MCF 10A (cell line): ENCODE results near the gene ITGB7. TPM values are rescaled to one million over a fixed set of nuclear protein-coding genes. Genes with fewer than 3 reads are reported as not detected.

Experiments used
- BruUV-seq: library from RNA; stranded (reverse); fragments of 400-500 nt; replicated peaks from 2 replicates; lab custom pipeline; 2021; lab: Mats Ljungman, UMichigan
- CTCF ChIA-PET: fragments of 300-600 bp; sonication (Branson Sonifier 250); formaldehyde crosslinking; extraction: SDS; loops from one replicate; lab custom pipeline; 2021; ENCODE audit warnings: antibody characterized with exemption, inconsistent platforms; lab: Yijun Ruan, JAX
- POLR2A ChIA-PET: fragments of 300-600, 350-650 bp; sonication (Branson Sonifier 250); formaldehyde crosslinking; extraction: SDS; loops from one replicate; lab custom pipeline; 2020; ENCODE audit warnings: antibody characterized with exemption, inconsistent platforms; lab: Yijun Ruan, JAX
- DNase-seq: peaks from one replicate; pipeline ENCODE4 v3.0.0-alpha.2; 2018; ENCODE audit not compliant: unreplicated experiment
- H3K27ac Mint-ChIP-seq: one replicate; pipeline ENCODE4 v1.8.0; 2022; ENCODE audit warnings: mild to moderate bottlenecking, low read depth, mixed read lengths; ENCODE audit not compliant: unreplicated experiment
- H3K27me3 Mint-ChIP-seq: one replicate; pipeline ENCODE4 v1.8.0; 2022; ENCODE audit warnings: mixed read lengths; ENCODE audit not compliant: insufficient read depth, unreplicated experiment
- H3K36me3 Mint-ChIP-seq: one replicate; pipeline ENCODE4 v1.8.0; 2022; ENCODE audit warnings: mild to moderate bottlenecking, moderate library complexity, mixed read lengths; ENCODE audit not compliant: insufficient read depth, unreplicated experiment
- H3K4me1 Mint-ChIP-seq: one replicate; pipeline ENCODE4 v1.8.0; 2022; ENCODE audit warnings: mixed read lengths; ENCODE audit not compliant: insufficient read depth, unreplicated experiment
- H3K4me3 Mint-ChIP-seq: one replicate; pipeline ENCODE4 v1.8.0; 2022; ENCODE audit warnings: mild to moderate bottlenecking, moderate library complexity, mixed read lengths; ENCODE audit not compliant: unreplicated experiment
- H3K9me3 Mint-ChIP-seq: one replicate; pipeline ENCODE4 v1.8.0; 2022; ENCODE audit warnings: mixed read lengths; ENCODE audit not compliant: unreplicated experiment
- CTCF ChIP-seq: fragments of 200-600 bp; IDR thresholded peaks from one replicate; pipeline ENCODE4 v1.8.0; 2022; ENCODE audit warnings: antibody characterized with exemption, mild to moderate bottlenecking; ENCODE audit not compliant: unreplicated experiment
- intact Hi-C: fragments of 100-400 bp; cut with micrococcal nuclease; formaldehyde crosslinking; loops from 2 replicates; pipeline ENCODE4 v1.14.1; 2022
- total RNA-seq: library from RNA; stranded (reverse); gene quantifications from 2 replicates; pipeline ENCODE4 v1.2.3, GENCODE V29; 2022

Gene ITGB7
- total RNA-seq, 1 experiment from 2014 or later: 1.0 TPM

- no TSS peak for BruUV-seq
- peak overlapping the region; percentile 87 for H3K4me3 Mint-ChIP-seq
- H3K36me3 Mint-ChIP-seq: peaks cover 6% of the 10 kb centered on the region
- DNase-seq: no peak
- ChIA-PET CTCF (interaction anchor here (0.6 to 4.2 kb wide), 9 partner anchors 9 to 199 kb away, joined by 3 to 49 read pairs (median 3); partner anchors contain the start of gene ESPL1), POLR2A (interaction anchor here (0.9 to 3.1 kb wide), 6 partner anchors 8 to 173 kb away, joined by 3 to 43 read pairs (median 12); partner anchors contain the start of genes ESPL1 and PFDN5)
- TF ChIP-seq CTCF: no peak
- no peaks in the 10 kb centered on the region for H3K9me3 Mint-ChIP-seq
- intact Hi-C loops: no loop called here
- peak overlapping the region; percentile 83 for H3K27ac Mint-ChIP-seq
- no peaks in the 10 kb centered on the region for H3K27me3 Mint-ChIP-seq
- H3K4me1 Mint-ChIP-seq: peaks cover 25% of the 10 kb centered on the region
Observed at GRCh38 chr12:53253298-53253697, 46.2 kb upstream of the ITGB7 start.

- POLR2A ChIA-PET: interaction anchor here (0.8 to 3.1 kb wide), 12 partner anchors 9 to 189 kb away, joined by 3 to 43 read pairs (median 5); partner anchors contain the start of genes CSAD, ESPL1, PFDN5 and PRR13
- Mint-ChIP-seq H3K27ac (peak overlapping the region; percentile 83), H3K27me3 (no peaks in the 10 kb centered on the region), H3K4me3 (peak overlapping the region; percentile 87), H3K36me3 (peaks cover 6% of the 10 kb centered on the region), H3K9me3 (no peaks in the 10 kb centered on the region), H3K4me1 (peaks cover 25% of the 10 kb centered on the region)
- CTCF ChIA-PET: interaction anchor here (0.6 to 4.2 kb wide), 8 partner anchors 12 to 700 kb away, joined by 3 to 49 read pairs (median 9); partner anchors contain the start of genes ESPL1 and KRT71
- no peak for DNase-seq
- BruUV-seq: no TSS peak
- intact Hi-C loops: no loop called here
- TF ChIP-seq CTCF: no peak
Observed at GRCh38 chr12:53252349-53252916, 45.4 kb upstream of the ITGB7 start.

GRCh38 chr12:53251477-53252348 lies 44.7 kb upstream of the ITGB7 start:
- no peaks in the 10 kb centered on the region for H3K9me3 Mint-ChIP-seq
- POLR2A ChIA-PET: interaction anchor here (0.5 to 3.1 kb wide), 22 partner anchors 9 to 1293 kb away, joined by 3 to 43 read pairs (median 5); partner anchors contain the start of genes ATG101, CSAD, ESPL1 and PFDN5
- intact Hi-C loops: loop anchor here (1.0 to 2.0 kb wide), 2 partner anchors 31 to 38 kb away; no protein-coding TSS in a partner anchor
- H3K36me3 Mint-ChIP-seq: peaks cover 6% of the 10 kb centered on the region
- no peaks in the 10 kb centered on the region for H3K27me3 Mint-ChIP-seq
- peak overlapping the region; percentile 83 for H3K27ac Mint-ChIP-seq
- DNase-seq: peak; percentile 77
- peaks cover 25% of the 10 kb centered on the region for H3K4me1 Mint-ChIP-seq
- CTCF ChIA-PET: interaction anchor here (0.5 to 4.2 kb wide), 25 partner anchors 9 to 1136 kb away, joined by 3 to 49 read pairs (median 4); partner anchors contain the start of genes ESPL1, PFDN5 and RARG
- TF ChIP-seq CTCF: peak; percentile 48
- no TSS peak for BruUV-seq
- H3K4me3 Mint-ChIP-seq: peak overlapping the region; percentile 87
